H9 (cell line): ENCODE measurements around the gene CAMTA2. TPM values are rescaled to one million over a fixed set of nuclear protein-coding genes. Genes with fewer than 3 reads are reported as not detected.

Source experiments
- DNase-seq: peaks from one replicate; pipeline ENCODE4 v3.0.0-alpha.2; 2017
- H2AFZ ChIP-seq: one replicate; pipeline ENCODE4 v1.6.1; 2013; ENCODE audit warnings: mild to moderate bottlenecking, low read length, control low read depth, moderate library complexity
- H2AK5ac ChIP-seq: 2 replicates; pipeline ENCODE4 v1.6.1; 2013; ENCODE audit warnings: low read length, control low read depth, mixed read lengths; ENCODE audit not compliant: insufficient read length
- H2BK120ac ChIP-seq: one replicate; pipeline ENCODE4 v1.6.1; 2013; ENCODE audit warnings: low read depth, mild to moderate bottlenecking, low read length, control low read depth, inconsistent platforms; ENCODE audit not compliant: poor library complexity, severe bottlenecking
- H2BK12ac ChIP-seq: 2 replicates; pipeline ENCODE4 v1.6.1; 2013; ENCODE audit warnings: low read length, control low read depth, mixed read lengths, low read depth; ENCODE audit not compliant: insufficient read length
- H2BK15ac ChIP-seq: 2 replicates; pipeline ENCODE4 v1.6.1; 2013; ENCODE audit warnings: low read depth, low read length, control low read depth
- H2BK20ac ChIP-seq: one replicate; pipeline ENCODE4 v1.6.1; 2013; ENCODE audit warnings: low read depth, mild to moderate bottlenecking, low read length, control low read depth, inconsistent platforms; ENCODE audit not compliant: poor library complexity, severe bottlenecking
- H2BK5ac ChIP-seq: 2 replicates; pipeline ENCODE4 v1.6.1; 2013; ENCODE audit warnings: low read length, control low read depth, mixed read lengths; ENCODE audit not compliant: insufficient read length
- H3K14ac ChIP-seq: 2 replicates; pipeline ENCODE4 v1.6.1; 2013; ENCODE audit warnings: low read length, control low read depth; ENCODE audit not compliant: insufficient read depth
- H3K18ac ChIP-seq: 2 replicates; pipeline ENCODE4 v1.6.1; 2013; ENCODE audit warnings: low read depth, mild to moderate bottlenecking, mixed read lengths, low read length, control low read depth; ENCODE audit not compliant: insufficient read length
- H3K23ac ChIP-seq: 2 replicates; pipeline ENCODE4 v1.6.1; 2013; ENCODE audit warnings: low read length, control low read depth, mixed read lengths, low read depth; ENCODE audit not compliant: insufficient read length
- H3K23me2 ChIP-seq: 2 replicates; pipeline ENCODE4 v1.6.1; 2013; ENCODE audit warnings: low read depth, mild to moderate bottlenecking, mixed read lengths, low read length, control low read depth; ENCODE audit not compliant: insufficient read length, poor library complexity, severe bottlenecking
- H3K27ac ChIP-seq: 2 replicates; pipeline ENCODE4 v1.5.1; 2013; ENCODE audit warnings: low read length, control low read depth, mixed read lengths, low read depth; ENCODE audit not compliant: insufficient read length
- H3K27me3 ChIP-seq: 2 replicates; pipeline ENCODE4 v1.6.1; 2013; ENCODE audit warnings: low read length, control low read depth, inconsistent platforms; ENCODE audit not compliant: insufficient read depth
- H3K4ac ChIP-seq: 2 replicates; pipeline ENCODE4 v1.6.1; 2013; ENCODE audit warnings: low read depth, mild to moderate bottlenecking, control low read depth, inconsistent platforms, low read length, moderate library complexity
- H3K4me1 ChIP-seq: 2 replicates; pipeline ENCODE4 v1.6.1; 2013; ENCODE audit warnings: low read length, control low read depth, inconsistent platforms; ENCODE audit not compliant: insufficient read depth
- H3K4me2 ChIP-seq: 2 replicates; pipeline ENCODE4 v1.6.1; 2013; ENCODE audit warnings: low read length, control low read depth, mixed read lengths; ENCODE audit not compliant: insufficient read length, insufficient read depth
- H3K56ac ChIP-seq: 2 replicates; pipeline ENCODE4 v1.6.1; 2013; ENCODE audit warnings: low read depth, mild to moderate bottlenecking, mixed read lengths, low read length, control low read depth; ENCODE audit not compliant: insufficient read length
- H3K79me1 ChIP-seq: 2 replicates; pipeline ENCODE4 v1.6.1; 2013; ENCODE audit warnings: low read depth, mild to moderate bottlenecking, moderate library complexity, low read length, control low read depth, inconsistent platforms; ENCODE audit not compliant: insufficient read depth, poor library complexity, severe bottlenecking
- H3K79me2 ChIP-seq: 2 replicates; pipeline ENCODE4 v1.6.1; 2013; ENCODE audit warnings: low read length, control low read depth, inconsistent platforms; ENCODE audit not compliant: insufficient read depth
- H3K9ac ChIP-seq: 2 replicates; pipeline ENCODE4 v1.6.1; 2013; ENCODE audit warnings: low read length, control low read depth, mixed read lengths; ENCODE audit not compliant: insufficient read length; ENCODE audit errors: extremely low read depth
- H3K9me3 ChIP-seq: one replicate; pipeline ENCODE4 v1.6.1; 2013; ENCODE audit warnings: low read depth, low read length, inconsistent platforms; ENCODE audit not compliant: control insufficient read depth
- H3T11ph ChIP-seq: one replicate; pipeline ENCODE4 v1.6.1; 2013; ENCODE audit warnings: mild to moderate bottlenecking, low read length, control low read depth, inconsistent platforms
- H4K20me1 ChIP-seq: one replicate; pipeline ENCODE4 v1.6.1; 2013; ENCODE audit not compliant: control insufficient read depth, insufficient read length, insufficient read depth
- H4K5ac ChIP-seq: 2 replicates; pipeline ENCODE4 v1.6.1; 2013; ENCODE audit warnings: low read depth, mild to moderate bottlenecking, mixed read lengths, low read length, control low read depth; ENCODE audit not compliant: insufficient read length
- H4K8ac ChIP-seq: replicated peaks from 2 replicates; pipeline ENCODE4 v1.6.1; 2013; ENCODE audit warnings: low read length, control low read depth, mixed read lengths, low read depth; ENCODE audit not compliant: insufficient read length
- H4K91ac ChIP-seq: 2 replicates; pipeline ENCODE4 v1.6.1; 2013; ENCODE audit warnings: low read depth, mild to moderate bottlenecking, moderate library complexity, mixed read lengths, low read length, control low read depth; ENCODE audit not compliant: insufficient read length
- H3K27ac Mint-ChIP-seq, 3 experiments: 2 replicates in 2 of 3; 3 replicates in 1 of 3; pipeline ENCODE4 v1.8.0; 2020 to 2021; ENCODE audit warnings: mixed read lengths in 3 of 3, mild to moderate bottlenecking in 1 of 3, moderate library complexity in 1 of 3
- H3K27me3 Mint-ChIP-seq: 2 replicates; pipeline ENCODE4 v1.8.0; 2021; ENCODE audit warnings: low read depth, mild to moderate bottlenecking, moderate library complexity, mixed read lengths
- H3K36me3 Mint-ChIP-seq, 3 experiments: 2 replicates in 2 of 3; 3 replicates in 1 of 3; pipeline ENCODE4 v1.8.0; 2020 to 2021; ENCODE audit warnings: low read depth in 3 of 3, mixed read lengths in 3 of 3; ENCODE audit not compliant: insufficient read depth in 1 of 3
- H3K4me1 Mint-ChIP-seq, 2 experiments: 2 replicates each; pipeline ENCODE4 v1.8.0; 2020; ENCODE audit warnings: mixed read lengths in 2 of 2
- H3K4me3 Mint-ChIP-seq, 2 experiments: 2 replicates in 1 of 2; 3 replicates in 1 of 2; pipeline ENCODE4 v1.8.0; 2020 to 2021; ENCODE audit warnings: mild to moderate bottlenecking in 2 of 2, mixed read lengths in 2 of 2, moderate library complexity in 1 of 2
- H3K9me3 Mint-ChIP-seq, 2 experiments: 2 replicates in 1 of 2; 3 replicates in 1 of 2; pipeline ENCODE4 v1.8.0; 2020; ENCODE audit warnings: mild to moderate bottlenecking in 2 of 2, mixed read lengths in 2 of 2, moderate library complexity in 1 of 2
- WGBS: extraction: QIAGEN DNeasy Blood & Tissue Kit; methylation state at CpG from one replicate; pipeline ENCODE4 v1.1.7; 2013; ENCODE audit warnings: missing lambda C conversion rate, low lambda C conversion rate, mixed read lengths; ENCODE audit not compliant: insufficient read length; ENCODE audit errors: extremely low coverage; 5-methylcytosine and 5-hydroxymethylcytosine counted together
- total RNA-seq: library from RNA; stranded (reverse); gene quantifications from 2 replicates; pipeline ENCODE4 v1.2.1, GENCODE V29; 2021
- TF ChIP-seq, protein P1 (sequence below): fragments of 200-600 bp; sonication (generic); conservative IDR thresholded peaks from 3 replicates; pipeline ENCODE4 v1.8.0; 2021; ENCODE audit warnings: antibody characterized with exemption, mild to moderate bottlenecking

The CAMTA2 gene
- total RNA-seq, 1 experiment from 2014 or later: 15.6 TPM

DNA sequence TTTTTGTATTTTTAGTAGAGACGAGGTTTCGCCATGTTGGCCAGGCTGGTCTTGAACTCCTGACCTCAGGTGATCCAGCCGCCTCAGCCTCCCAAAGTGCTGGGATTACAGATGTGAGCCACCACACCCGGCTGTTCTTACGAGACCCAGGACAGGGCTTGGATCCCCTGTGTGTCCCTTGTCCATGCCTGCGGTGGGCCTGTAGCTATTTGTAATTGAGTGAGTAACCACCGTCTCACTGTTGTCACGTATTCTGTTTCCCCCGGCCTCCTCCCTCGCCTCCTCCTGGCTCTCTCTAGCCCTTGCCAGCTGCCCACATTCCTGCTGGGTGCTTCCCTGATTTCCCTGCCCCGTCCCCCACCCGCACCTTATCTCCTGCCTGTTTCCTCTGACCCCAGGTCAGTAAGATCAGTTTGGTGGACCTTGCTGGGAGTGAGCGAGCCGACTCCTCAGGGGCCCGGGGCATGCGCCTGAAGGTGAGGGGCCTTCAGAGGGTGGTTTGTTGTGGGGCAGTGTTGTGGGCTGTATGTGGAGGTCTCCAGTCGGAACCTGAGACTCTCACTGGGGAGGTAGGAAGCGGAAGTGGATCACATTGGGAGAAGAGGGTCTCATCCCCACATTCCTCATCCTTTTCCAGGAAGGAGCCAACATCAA lies 15.9 kb upstream of the CAMTA2 start:
- Histone ChIP-seq H3K14ac (no peak overlapping the region), H4K8ac (no peak overlapping the region), H3K9me3 (no peaks in the 10 kb centered on the region), H3K27me3 (no peaks in the 10 kb centered on the region), H3K79me2 (peaks cover 4% of the 10 kb centered on the region; the same call in 1 of the 2 replicates), H4K20me1 (no peaks in the 10 kb centered on the region), H3K23ac (no peak overlapping the region), H3K79me1 (peaks cover 8% of the 10 kb centered on the region), H3K4me2 (no peak overlapping the region), H4K5ac (no peak overlapping the region), H3K4me1 (peaks cover 2% of the 10 kb centered on the region), H4K91ac (no peak overlapping the region), H2AK5ac (no peak overlapping the region), H2BK5ac (no peak overlapping the region), H2BK12ac (no peak overlapping the region), H3K4ac (no peak overlapping the region), H3K27ac (no peak overlapping the region), H3K56ac (no peak overlapping the region), H2BK15ac (no peak overlapping the region), H2AFZ (no peak overlapping the region), H3K18ac (no peak overlapping the region), H3T11ph (no peak overlapping the region), H2BK20ac (no peak overlapping the region), H2BK120ac (no peak overlapping the region), H3K9ac (no peak overlapping the region), H3K23me2 (peaks cover 5% of the 10 kb centered on the region)
- TF ChIP-seq, protein P1, sequence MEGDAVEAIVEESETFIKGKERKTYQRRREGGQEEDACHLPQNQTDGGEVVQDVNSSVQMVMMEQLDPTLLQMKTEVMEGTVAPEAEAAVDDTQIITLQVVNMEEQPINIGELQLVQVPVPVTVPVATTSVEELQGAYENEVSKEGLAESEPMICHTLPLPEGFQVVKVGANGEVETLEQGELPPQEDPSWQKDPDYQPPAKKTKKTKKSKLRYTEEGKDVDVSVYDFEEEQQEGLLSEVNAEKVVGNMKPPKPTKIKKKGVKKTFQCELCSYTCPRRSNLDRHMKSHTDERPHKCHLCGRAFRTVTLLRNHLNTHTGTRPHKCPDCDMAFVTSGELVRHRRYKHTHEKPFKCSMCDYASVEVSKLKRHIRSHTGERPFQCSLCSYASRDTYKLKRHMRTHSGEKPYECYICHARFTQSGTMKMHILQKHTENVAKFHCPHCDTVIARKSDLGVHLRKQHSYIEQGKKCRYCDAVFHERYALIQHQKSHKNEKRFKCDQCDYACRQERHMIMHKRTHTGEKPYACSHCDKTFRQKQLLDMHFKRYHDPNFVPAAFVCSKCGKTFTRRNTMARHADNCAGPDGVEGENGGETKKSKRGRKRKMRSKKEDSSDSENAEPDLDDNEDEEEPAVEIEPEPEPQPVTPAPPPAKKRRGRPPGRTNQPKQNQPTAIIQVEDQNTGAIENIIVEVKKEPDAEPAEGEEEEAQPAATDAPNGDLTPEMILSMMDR: no peak
- no CpG with 5 or more reads among the region's 18 CpGs for WGBS
- Mint-ChIP-seq H3K27me3 (no peaks in the 10 kb centered on the region), H3K4me1 (peaks cover 9 to 16% of the 10 kb centered on the region in 2 experiments), H3K4me3 (no peak overlapping the region), H3K9me3 (no peaks in the 10 kb centered on the region), H3K27ac (no peak overlapping the region; a peak in 1 of 7 replicates), H3K36me3 (peaks cover 58 to 77% (median 72%) of the 10 kb centered on the region in 3 experiments)
- no peak for DNase-seq
